Activated naive CD4-positive, alpha-beta T cell treated with Interleukin-2 at 50 U/mL for 16 hours (primary cell): ENCODE measurements around the gene TTBK2.

Source experiments
- DNase-seq: peaks from one replicate; pipeline ENCODE4 v3.0.0-alpha.2; 2020

TTBK2 gene

GRCh38 chr15:42724276-42724675, 196.3 kb downstream of the TTBK2 start:
- no peak for DNase-seq

DNA sequence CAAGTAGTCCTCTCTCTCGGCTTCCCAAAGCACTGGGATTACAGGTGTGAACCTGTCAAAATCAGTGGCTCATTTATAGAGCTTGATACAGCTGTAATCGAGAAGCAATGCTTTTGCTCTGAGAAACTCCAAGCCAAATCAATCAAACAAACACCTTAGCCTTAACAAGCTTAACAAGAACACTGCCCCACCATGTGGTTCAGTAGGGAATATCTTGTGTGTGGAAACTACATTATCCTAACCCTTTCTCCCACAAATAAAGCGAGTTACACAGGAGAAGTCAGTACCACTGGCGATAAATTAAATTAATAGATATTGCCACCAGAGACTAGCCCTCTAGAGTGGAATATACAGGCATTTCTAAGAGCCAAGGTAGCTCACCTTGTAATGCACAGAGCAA, 197.5 kb downstream of the TTBK2 start:
- no peak for DNase-seq

DNA sequence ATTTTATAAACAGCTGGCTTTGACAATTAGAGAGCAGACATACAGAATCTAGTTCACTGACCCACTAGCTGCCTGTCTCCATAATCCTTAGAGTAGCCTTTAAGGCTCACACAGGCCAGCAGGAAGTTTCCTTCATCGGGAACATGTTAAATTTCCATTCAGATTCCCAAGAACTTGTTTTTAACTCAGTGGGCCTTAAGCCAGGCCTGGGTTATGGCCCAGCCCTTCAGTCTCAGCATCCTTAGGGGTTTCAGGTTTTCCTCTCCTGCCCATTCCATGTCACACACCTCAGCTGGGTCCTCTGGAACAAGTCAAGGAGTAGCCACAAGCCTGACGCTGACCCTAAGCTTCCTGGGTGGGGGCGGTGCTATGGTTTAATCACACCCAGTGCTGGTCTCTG, 198.7 kb downstream of the TTBK2 start:
- DNase-seq, result no peak

- DNase-seq, result no peak
Measured at GRCh38 chr15:42721016-42721415, 199.6 kb downstream of the TTBK2 start.

GRCh38 chr15:42720071-42720470, 200.5 kb downstream of the TTBK2 start:
- DNase-seq, result no peak

DNA sequence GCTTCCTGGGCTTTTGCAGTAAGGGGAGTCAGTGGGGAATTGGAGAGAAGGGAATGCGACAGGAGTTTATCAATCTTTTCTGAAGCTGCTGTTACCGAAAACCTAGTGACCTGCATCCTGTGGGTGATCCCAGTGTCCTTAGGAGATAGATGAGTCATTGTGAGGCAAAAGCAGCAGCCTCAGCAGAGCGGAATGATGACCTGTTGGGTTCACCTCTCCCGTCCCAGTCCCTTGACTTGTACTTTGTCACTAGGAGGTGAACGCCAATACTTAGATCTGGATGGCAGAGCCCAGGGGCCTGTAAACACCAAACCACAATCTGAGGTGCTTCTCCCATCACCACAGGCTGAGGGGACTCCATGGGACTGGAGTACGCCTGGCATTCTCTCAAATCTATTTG, 201.5 kb downstream of the TTBK2 start:
- no peak for DNase-seq

GRCh38 chr15:42716626-42717025, 204.0 kb downstream of the TTBK2 start:
- no peak for DNase-seq

GRCh38 chr15:42716125-42716524, 204.5 kb downstream of the TTBK2 start:
- no peak for DNase-seq

GRCh38 chr15:42712584-42712983, 208.0 kb downstream of the TTBK2 start:
- no peak for DNase-seq

- no peak for DNase-seq
Measured at GRCh38 chr15:42711746-42712145, 208.8 kb downstream of the TTBK2 start.

GRCh38 chr15:42710662-42711061, 209.9 kb downstream of the TTBK2 start:
- DNase-seq, result no peak

- no peak for DNase-seq
Measured at GRCh38 chr15:42707873-42708544, 212.6 kb downstream of the TTBK2 start.

GRCh38 chr15:42707068-42707467, 213.5 kb downstream of the TTBK2 start:
- DNase-seq, result no peak

DNA sequence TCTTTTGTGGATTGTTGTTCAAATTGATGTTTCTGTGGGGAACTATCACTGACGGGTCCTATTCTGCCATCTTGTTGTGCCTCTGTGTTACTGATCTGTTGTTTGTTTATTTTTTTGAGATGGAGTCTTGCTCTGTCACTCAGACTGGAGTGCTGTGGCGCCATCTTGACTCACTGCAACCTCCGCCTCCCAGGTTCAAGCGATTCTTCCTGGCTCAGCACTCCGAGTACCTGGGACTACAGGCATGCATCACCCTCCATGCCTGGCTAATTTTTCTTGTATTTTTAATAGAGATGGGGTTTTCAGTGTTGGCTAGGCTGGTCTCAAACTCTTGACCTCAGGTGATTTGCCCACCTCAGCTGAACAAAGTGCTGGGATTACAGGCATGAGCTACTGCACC, 215.2 kb downstream of the TTBK2 start:
- no peak for DNase-seq

GRCh38 chr15:42704492-42704926, 216.1 kb downstream of the TTBK2 start:
- peak; percentile 63 for DNase-seq

DNA sequence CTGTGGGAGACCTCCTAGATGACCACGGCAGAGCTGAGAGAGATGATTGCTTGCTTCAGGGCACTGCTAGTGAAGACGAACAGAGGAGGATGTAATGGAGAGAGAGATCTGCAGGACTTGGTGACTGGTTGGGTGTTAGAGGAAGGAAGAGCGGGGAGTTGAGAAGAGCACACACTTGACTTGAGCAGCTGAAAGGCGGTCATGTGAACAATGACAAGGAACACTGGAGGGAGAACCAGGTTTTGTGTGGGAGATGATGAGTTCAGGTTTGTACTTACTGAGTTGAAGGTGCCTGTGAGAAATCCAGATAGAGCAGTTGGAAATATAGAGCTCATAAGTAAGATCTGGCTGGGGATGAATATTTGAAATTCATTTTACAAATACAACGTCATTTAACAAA, 224.0 kb downstream of the TTBK2 start:
- no peak for DNase-seq

GRCh38 chr15:42695527-42696071, 225.0 kb downstream of the TTBK2 start:
- no peak for DNase-seq

GRCh38 chr15:42694398-42694797, 226.2 kb downstream of the TTBK2 start:
- no peak for DNase-seq

DNA sequence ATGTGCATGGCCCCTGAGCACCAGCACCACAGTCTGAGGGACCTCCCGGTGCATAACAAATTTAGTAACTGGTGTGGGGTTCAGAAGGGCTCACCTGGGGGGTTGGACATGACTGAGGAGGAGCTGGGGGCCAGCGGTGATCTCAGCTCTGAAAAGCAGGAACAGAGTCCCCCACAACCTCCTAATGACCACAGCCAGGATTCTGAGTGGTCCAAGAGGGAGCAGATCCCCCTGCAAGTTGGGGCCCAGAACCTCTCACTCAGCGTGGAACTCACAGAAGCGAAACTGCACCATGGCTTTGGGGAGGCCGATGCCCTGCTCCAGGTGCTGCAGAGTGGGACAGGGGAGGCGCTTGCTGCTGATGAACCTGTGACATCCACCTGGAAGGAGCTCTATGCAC, 226.6 kb downstream of the TTBK2 start:
- no peak for DNase-seq

- no peak for DNase-seq
Measured at GRCh38 chr15:42693496-42693895, 227.1 kb downstream of the TTBK2 start.

DNA sequence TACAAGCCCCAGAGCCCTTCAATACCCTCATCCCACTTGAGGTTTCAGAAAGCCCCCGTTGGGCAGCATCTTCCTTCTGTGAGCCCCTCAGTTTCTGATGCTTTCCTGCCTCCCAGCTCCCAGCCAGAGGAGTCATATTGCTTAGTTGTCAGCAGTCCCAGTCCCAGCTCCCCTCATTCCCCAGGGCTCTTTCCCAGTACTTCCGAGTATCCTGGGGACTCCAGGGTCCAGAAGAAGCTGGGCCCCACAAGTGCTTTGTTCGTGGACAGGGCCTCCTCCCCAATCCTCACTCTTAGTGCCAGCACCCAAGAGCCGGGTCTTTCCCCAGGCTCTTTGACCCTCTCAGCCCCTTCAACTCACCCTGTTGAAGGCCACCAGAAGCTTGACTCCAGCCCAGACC, 227.6 kb downstream of the TTBK2 start:
- DNase-seq, result no peak

DNA sequence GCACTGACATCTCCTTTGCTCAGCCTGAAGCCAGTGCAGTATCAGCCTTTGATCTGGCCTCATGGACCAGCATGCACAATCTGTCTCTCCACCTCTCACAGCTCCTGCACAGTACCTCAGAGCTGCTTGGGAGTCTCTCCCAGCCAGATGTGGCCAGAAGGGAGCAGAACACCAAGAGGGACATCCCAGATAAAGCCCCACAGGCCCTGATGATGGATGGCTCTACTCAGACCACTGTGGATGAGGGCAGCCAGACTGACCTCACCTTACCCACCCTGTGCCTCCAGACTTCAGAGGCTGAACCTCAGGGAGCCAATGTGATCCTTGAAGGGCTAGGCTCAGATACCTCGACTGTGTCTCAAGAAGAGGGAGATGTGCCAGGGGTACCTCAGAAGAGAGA, 228.0 kb downstream of the TTBK2 start:
- DNase-seq, result no peak

- DNase-seq, result no peak
Measured at GRCh38 chr15:42691770-42692169, 228.8 kb downstream of the TTBK2 start.

GRCh38 chr15:42691308-42691707, 229.3 kb downstream of the TTBK2 start:
- no peak for DNase-seq
